A673 (cell line): ENCODE results near the gene GABRB3. TPM values are rescaled to one million over a fixed set of nuclear protein-coding genes. Genes with fewer than 3 reads are reported as not detected.

ENCODE experiments used
- BruUV-seq: library from RNA; stranded (reverse); fragments of 400-500 nt; replicated peaks from 2 replicates; lab custom pipeline; 2021; lab: Mats Ljungman, UMichigan
- CTCF ChIA-PET: fragments of 300-600 bp; sonication (Branson Sonifier 250); formaldehyde crosslinking; loops from one replicate; lab custom pipeline; 2022; ENCODE audit warnings: antibody characterized with exemption; lab: Charles Lee
- POLR2A ChIA-PET: fragments of 300-600 bp; sonication (Branson Sonifier 250); formaldehyde crosslinking; loops from one replicate; lab custom pipeline; 2022; ENCODE audit warnings: antibody characterized with exemption; ENCODE audit not compliant: low non-redundant PET; lab: Charles Lee
- DNase-seq: peaks from one replicate; pipeline ENCODE4 v3.0.0-alpha.2; 2015; ENCODE audit warnings: low spot score
- H3K27ac ChIP-seq: fragments of 200-600 bp; sonication (generic); 2 replicates; pipeline ENCODE4 v1.5.1; 2016; ENCODE audit warnings: mixed run types, low read depth, mild to moderate bottlenecking, mixed read lengths, antibody characterized with exemption, low read length; ENCODE audit not compliant: poor library complexity, severe bottlenecking
- H3K27me3 ChIP-seq: fragments of 200-600 bp; sonication (generic); replicated peaks from 2 replicates; pipeline ENCODE4 v1.6.1; 2017; ENCODE audit warnings: mixed run types, low read depth, mild to moderate bottlenecking, mixed read lengths, antibody characterized with exemption, low read length; ENCODE audit not compliant: insufficient read depth, poor library complexity
- H3K36me3 ChIP-seq: fragments of 200-600 bp; sonication (generic); 2 replicates; pipeline ENCODE4 v1.6.1; 2016; ENCODE audit warnings: mixed run types, mild to moderate bottlenecking, mixed read lengths, antibody characterized with exemption, low read length; ENCODE audit not compliant: insufficient read depth, poor library complexity, severe bottlenecking
- H3K4me1 ChIP-seq: fragments of 200-600 bp; sonication (generic); 2 replicates; pipeline ENCODE4 v1.6.1; 2017; ENCODE audit warnings: mixed run types, mild to moderate bottlenecking, mixed read lengths, antibody characterized with exemption, low read length; ENCODE audit not compliant: insufficient read depth, poor library complexity, severe bottlenecking
- H3K4me3 ChIP-seq: fragments of 200-600 bp; sonication (generic); 2 replicates; pipeline ENCODE4 v1.5.1; 2016; ENCODE audit warnings: low read depth, mixed run types, mild to moderate bottlenecking, mixed read lengths, low read length; ENCODE audit not compliant: poor library complexity, severe bottlenecking
- H3K9me3 ChIP-seq: fragments of 200-600 bp; sonication (generic); 2 replicates; pipeline ENCODE4 v1.6.1; 2016; ENCODE audit warnings: mixed run types, low read depth, mild to moderate bottlenecking, mixed read lengths, antibody characterized with exemption, low read length; ENCODE audit not compliant: poor library complexity, severe bottlenecking
- CTCF ChIP-seq: fragments of 300-800, 200-600 bp; sonication (generic); conservative IDR thresholded peaks from 2 replicates; pipeline ENCODE4 v1.5.1; 2017; ENCODE audit warnings: low read depth, mild to moderate bottlenecking, antibody characterized with exemption, low read length, moderate library complexity, mixed read lengths
- EZH2 ChIP-seq: fragments of 200-600 bp; sonication (generic); IDR thresholded peaks from 2 replicates; pipeline ENCODE4 v1.6.1; 2017; ENCODE audit warnings: borderline replicate concordance, low read depth, mild to moderate bottlenecking, mixed read lengths, antibody characterized with exemption, low read length; ENCODE audit not compliant: poor library complexity, severe bottlenecking
- intact Hi-C: fragments of 100-400 bp; cut with micrococcal nuclease; formaldehyde crosslinking; loops from one replicate; pipeline ENCODE4 v1.10.0; 2022; ENCODE audit not compliant: unreplicated experiment
- total RNA-seq: library from RNA; stranded (reverse); gene quantifications from 2 replicates; pipeline ENCODE4 v1.2.3, GENCODE V29; 2021

Gene GABRB3
- total RNA-seq, 1 experiment from 2014 or later: not detected

GRCh38 chr15:26614734-26615133 is 158.1 kb downstream of the GABRB3 start:
- CTCF ChIA-PET: no interaction called here
- peaks cover 51% of the 10 kb centered on the region for H3K9me3 ChIP-seq
- no peak overlapping the region for H3K27ac ChIP-seq
- TF ChIP-seq CTCF (no peak), EZH2 (no peak)
- no TSS peak for BruUV-seq
- no peaks in the 10 kb centered on the region for H3K36me3 ChIP-seq
- H3K4me3 ChIP-seq: no peak overlapping the region
- H3K4me1 ChIP-seq: no peaks in the 10 kb centered on the region
- no peaks in the 10 kb centered on the region for H3K27me3 ChIP-seq
- POLR2A ChIA-PET: no interaction called here
- no peak for DNase-seq
- intact Hi-C loops: no loop called here

- DNase-seq: no peak
- intact Hi-C loops: no loop called here
- Histone ChIP-seq H3K4me3 (no peak overlapping the region), H3K27me3 (no peaks in the 10 kb centered on the region), H3K27ac (no peak overlapping the region), H3K36me3 (no peaks in the 10 kb centered on the region), H3K4me1 (no peaks in the 10 kb centered on the region), H3K9me3 (peaks cover 61% of the 10 kb centered on the region)
- no TSS peak for BruUV-seq
- CTCF ChIA-PET: no interaction called here
- POLR2A ChIA-PET: no interaction called here
- no peak for TF ChIP-seq CTCF
- TF ChIP-seq EZH2: no peak
Observed at GRCh38 chr15:26598704-26599103, 174.2 kb downstream of the GABRB3 start.

- POLR2A ChIA-PET: no interaction called here
- peaks cover 55% of the 10 kb centered on the region for H3K9me3 ChIP-seq
Observed at GRCh38 chr15:26595611-26596010, 177.3 kb downstream of the GABRB3 start.

More at GRCh38 chr15:26595611-26596010, 177.3 kb downstream of the GABRB3 start:
- H3K27me3 ChIP-seq: no peaks in the 10 kb centered on the region
- H3K36me3 ChIP-seq: no peaks in the 10 kb centered on the region
- intact Hi-C loops: no loop called here
- no peak overlapping the region for H3K27ac ChIP-seq
- no peak overlapping the region for H3K4me3 ChIP-seq
- TF ChIP-seq EZH2 (no peak), CTCF (no peak)
- H3K4me1 ChIP-seq: no peaks in the 10 kb centered on the region
- CTCF ChIA-PET: no interaction called here
- no peak for DNase-seq
- BruUV-seq: no TSS peak
